HG02870 (cell line): ENCODE data around the gene MYF6.
A peak's percentile ranks its signal among the peaks of the same experiment; 100 is the strongest.

Source experiments
- ATAC-seq: cut with Tn5 transposase; IDR thresholded peaks from one replicate; pipeline ENCODE4 v1.9.1; 2021; ENCODE audit warnings: mild to moderate bottlenecking, moderate library complexity; ENCODE audit not compliant: unreplicated experiment

The MYF6 gene

GRCh38 chr12:80749456-80749855 is 42.0 kb downstream of the MYF6 start:
- no peak for ATAC-seq

GRCh38 chr12:80752464-80752863 is 45.0 kb downstream of the MYF6 start:
- ATAC-seq, result no peak

GRCh38 chr12:80754274-80754673 is 46.8 kb downstream of the MYF6 start:
- no peak for ATAC-seq

- peak; percentile 68 for ATAC-seq
These were observed 49.4 kb downstream of the MYF6 start for GRCh38 chr12:80756875-80757274.
